IPS-18a (cell line): ENCODE results near the gene NBEAL2.

Source experiments
- H3K27ac ChIP-seq: one replicate; pipeline ENCODE4 v1.5.1; 2013; ENCODE audit warnings: low read length
- H3K27me3 ChIP-seq: one replicate; pipeline ENCODE4 v1.6.1; 2013; ENCODE audit warnings: mild to moderate bottlenecking, low read length; ENCODE audit not compliant: control insufficient read depth, insufficient read depth
- H3K36me3 ChIP-seq: one replicate; pipeline ENCODE4 v1.6.1; 2013; ENCODE audit warnings: low read depth, low read length; ENCODE audit not compliant: control insufficient read depth
- H3K4me1 ChIP-seq: one replicate; pipeline ENCODE4 v1.6.1; 2013; ENCODE audit warnings: low read depth, low read length; ENCODE audit not compliant: control insufficient read depth
- H3K4me3 ChIP-seq: one replicate; pipeline ENCODE4 v1.5.1; 2013; ENCODE audit warnings: low read length
- H3K9ac ChIP-seq: one replicate; pipeline ENCODE4 v1.6.1; 2013; ENCODE audit warnings: mild to moderate bottlenecking, low read length, moderate library complexity
- H3K9me3 ChIP-seq: one replicate; pipeline ENCODE4 v1.6.1; 2013; ENCODE audit warnings: low read depth, low read length; ENCODE audit not compliant: control insufficient read depth

Gene NBEAL2

DNA sequence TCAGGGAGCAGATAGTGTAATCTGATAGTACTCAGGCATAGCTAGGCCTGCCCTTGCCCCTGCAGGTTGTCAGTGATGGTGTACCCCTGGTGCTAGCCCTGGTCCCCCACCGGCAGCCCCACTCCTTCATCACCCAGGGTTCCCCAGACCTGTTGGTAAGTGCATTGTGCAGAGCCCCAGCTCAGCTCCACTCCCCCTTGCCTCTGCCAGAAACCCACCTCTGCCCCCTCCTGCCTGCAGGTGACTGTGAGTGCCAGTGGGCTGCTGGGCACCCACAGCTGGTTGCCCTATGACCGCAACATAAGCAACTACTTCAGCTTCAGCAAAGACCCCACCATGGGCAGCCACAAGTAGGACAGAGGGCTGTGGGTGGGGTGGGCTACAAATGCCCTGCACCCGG, 27.5 kb downstream of the NBEAL2 start:
- Histone ChIP-seq H3K9ac (no peak overlapping the region), H3K27me3 (no peaks in the 10 kb centered on the region), H3K27ac (no peak overlapping the region), H3K36me3 (peaks cover 5% of the 10 kb centered on the region), H3K4me3 (no peak overlapping the region), H3K9me3 (no peaks in the 10 kb centered on the region), H3K4me1 (peaks cover 11% of the 10 kb centered on the region)

DNA sequence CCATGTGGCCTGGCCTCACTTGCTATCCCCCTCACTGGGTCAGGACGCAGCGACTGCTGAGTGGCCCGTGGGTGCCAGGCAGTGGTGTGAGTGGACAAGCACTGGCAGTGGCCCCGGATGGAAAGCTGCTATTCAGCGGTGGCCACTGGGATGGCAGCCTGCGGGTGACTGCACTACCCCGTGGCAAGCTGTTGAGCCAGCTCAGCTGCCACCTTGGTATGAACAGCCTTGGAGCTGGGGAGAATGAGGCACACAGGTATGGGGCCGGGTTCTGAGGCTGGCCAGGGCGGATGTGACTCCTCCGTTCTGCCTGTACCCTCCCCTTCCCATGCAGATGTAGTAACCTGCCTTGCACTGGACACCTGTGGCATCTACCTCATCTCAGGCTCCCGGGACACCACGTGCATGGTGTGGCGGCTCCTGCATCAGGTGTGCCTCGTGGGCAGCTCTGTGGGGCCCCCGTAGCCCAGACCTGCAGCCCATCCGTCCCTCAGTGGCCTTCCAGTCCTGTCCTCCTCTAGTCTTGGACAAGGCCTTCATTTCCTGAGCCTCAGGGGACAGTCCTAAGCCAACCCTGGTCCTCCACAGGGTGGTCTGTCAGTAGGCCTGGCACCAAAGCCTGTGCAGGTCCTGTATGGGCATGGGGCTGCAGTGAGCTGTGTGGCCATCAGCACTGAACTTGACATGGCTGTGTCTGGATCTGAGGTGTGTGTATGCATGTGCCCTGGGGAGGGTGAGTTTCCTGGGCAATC, 28.2 kb downstream of the NBEAL2 start:
- peaks cover 5% of the 10 kb centered on the region for H3K36me3 ChIP-seq
- H3K27me3 ChIP-seq, result no peaks in the 10 kb centered on the region
- H3K9ac ChIP-seq, result no peak overlapping the region
- no peak overlapping the region for H3K4me3 ChIP-seq
- H3K4me1 ChIP-seq, result peaks cover 11% of the 10 kb centered on the region
- H3K9me3 ChIP-seq, result no peaks in the 10 kb centered on the region
- no peak overlapping the region for H3K27ac ChIP-seq

DNA sequence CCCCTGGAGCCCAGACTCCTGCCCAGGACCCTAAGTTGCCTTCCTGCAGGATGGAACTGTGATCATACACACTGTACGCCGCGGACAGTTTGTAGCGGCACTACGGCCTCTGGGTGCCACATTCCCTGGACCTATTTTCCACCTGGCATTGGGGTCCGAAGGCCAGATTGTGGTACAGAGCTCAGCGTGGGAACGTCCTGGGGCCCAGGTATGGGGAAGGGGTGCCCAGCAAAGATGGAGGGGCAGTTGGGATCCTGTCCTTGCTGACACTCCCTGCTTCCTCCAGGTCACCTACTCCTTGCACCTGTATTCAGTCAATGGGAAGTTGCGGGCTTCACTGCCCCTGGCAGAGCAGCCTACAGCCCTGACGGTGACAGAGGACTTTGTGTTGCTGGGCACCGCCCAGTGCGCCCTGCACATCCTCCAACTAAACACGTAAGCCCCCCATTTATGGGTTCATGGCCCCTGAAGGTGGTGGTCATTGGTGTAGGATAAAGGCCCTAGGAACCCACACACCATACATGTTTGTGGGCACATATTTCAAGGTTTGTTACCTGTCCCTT, 28.8 kb downstream of the NBEAL2 start:
- Histone ChIP-seq H3K36me3 (peaks cover 5% of the 10 kb centered on the region), H3K4me1 (peaks cover 11% of the 10 kb centered on the region)

DNA sequence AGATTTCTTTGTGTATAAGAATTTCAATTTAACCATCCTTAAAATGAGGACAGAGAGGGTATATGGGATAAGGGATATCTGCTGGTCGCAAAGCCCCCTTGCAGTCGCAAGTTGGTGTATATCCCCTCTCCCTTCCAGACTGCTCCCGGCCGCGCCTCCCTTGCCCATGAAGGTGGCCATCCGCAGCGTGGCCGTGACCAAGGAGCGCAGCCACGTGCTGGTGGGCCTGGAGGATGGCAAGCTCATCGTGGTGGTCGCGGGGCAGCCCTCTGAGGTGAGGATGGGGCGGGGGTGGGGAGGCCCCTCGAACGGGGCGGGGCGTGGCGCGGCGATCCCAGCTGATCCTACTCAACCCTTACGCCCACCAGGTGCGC, 29.4 kb downstream of the NBEAL2 start:
- no peak overlapping the region for H3K27ac ChIP-seq
- H3K36me3 ChIP-seq, result peaks cover 5% of the 10 kb centered on the region
- no peaks in the 10 kb centered on the region for H3K9me3 ChIP-seq
- peak overlapping the region; percentile 89 for H3K9ac ChIP-seq
- peaks cover 11% of the 10 kb centered on the region for H3K4me1 ChIP-seq
- H3K27me3 ChIP-seq, result no peaks in the 10 kb centered on the region
- H3K4me3 ChIP-seq, result peak overlapping the region; percentile 74

More for the DNA sequence above, 28.8 kb downstream of the NBEAL2 start:
- no peaks in the 10 kb centered on the region for H3K9me3 ChIP-seq
- no peaks in the 10 kb centered on the region for H3K27me3 ChIP-seq
- H3K9ac ChIP-seq, result peak overlapping the region; percentile 89
- H3K27ac ChIP-seq, result no peak overlapping the region
- peak overlapping the region; percentile 74 for H3K4me3 ChIP-seq

DNA sequence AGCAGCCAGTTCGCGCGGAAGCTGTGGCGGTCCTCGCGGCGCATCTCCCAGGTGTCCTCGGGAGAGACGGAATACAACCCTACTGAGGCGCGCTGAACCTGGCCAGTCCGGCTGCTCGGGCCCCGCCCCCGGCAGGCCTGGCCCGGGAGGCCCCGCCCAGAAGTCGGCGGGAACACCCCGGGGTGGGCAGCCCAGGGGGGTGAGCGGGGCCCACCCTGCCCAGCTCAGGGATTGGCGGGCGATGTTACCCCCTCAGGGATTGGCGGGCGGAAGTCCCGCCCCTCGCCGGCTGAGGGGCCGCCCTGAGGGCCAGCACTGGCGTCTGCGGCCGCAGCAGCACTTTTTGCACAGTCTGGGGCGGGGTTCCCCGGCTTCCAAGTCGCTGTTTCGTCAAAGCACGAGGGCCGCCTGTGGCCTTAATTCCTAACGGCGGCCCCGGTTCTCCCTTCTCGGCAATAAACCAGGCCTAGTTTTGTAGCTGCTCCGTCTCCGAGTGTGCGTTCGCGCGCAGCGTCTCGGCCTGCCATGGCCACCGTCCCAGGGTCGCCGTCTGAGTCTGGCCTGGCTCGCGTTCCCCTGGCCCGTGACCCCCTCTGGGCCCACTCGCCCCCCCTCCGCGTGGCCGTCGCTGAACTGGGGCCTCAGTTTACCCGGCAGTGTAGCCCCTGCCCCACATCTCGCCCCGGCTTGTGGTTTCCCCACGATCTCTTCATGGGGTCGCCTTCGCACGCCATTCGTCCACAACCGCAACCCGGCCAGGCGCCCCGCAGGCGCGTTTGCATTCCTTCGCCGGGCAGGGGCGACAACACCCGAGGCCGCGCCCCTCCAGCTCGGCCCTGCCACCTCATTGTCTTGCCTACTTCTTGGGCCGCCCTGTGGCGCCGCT, 30.0 kb downstream of the NBEAL2 start:
- Histone ChIP-seq H3K9me3 (no peaks in the 10 kb centered on the region), H3K27me3 (no peaks in the 10 kb centered on the region), H3K4me1 (peaks cover 11% of the 10 kb centered on the region), H3K36me3 (peaks cover under 1% of the 10 kb centered on the region), H3K4me3 (peak overlapping the region; percentile 74), H3K9ac (peak overlapping the region; percentile 89), H3K27ac (peak overlapping the region; percentile 87)

DNA sequence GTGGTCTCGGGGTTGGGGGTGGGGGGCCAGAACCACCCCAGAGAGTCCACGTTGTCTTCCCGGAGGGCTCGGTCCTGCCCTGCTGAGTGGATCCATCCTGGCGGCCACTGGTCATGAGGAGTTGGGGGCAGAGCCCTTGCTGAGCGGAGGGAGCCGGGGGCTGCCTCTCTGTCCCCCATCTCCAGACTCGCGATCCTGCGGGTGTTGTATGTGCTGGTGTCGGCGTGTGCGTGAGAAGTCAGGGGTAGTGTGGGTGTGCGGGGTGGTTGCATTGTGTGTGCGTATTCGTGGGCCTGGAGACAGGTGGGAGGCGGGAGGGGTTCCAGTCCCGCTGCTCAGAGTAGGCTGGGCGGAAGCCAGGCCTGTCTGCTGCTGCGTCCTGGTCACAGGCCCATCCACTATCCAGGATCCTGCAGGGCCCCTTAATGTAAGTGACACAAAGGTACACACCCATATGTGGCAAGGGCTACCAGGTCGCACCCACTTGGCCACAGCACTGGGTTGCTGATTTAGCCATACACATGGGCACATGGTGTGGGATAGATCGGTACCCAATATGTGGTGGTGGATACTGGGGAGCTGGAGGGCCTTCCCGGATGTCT, 30.7 kb downstream of the NBEAL2 start:
- peak overlapping the region; percentile 87 for H3K27ac ChIP-seq
- H3K9me3 ChIP-seq, result no peaks in the 10 kb centered on the region
- H3K27me3 ChIP-seq, result no peaks in the 10 kb centered on the region
- peak overlapping the region; percentile 89 for H3K9ac ChIP-seq
- peak overlapping the region; percentile 74 for H3K4me3 ChIP-seq
- H3K36me3 ChIP-seq, result no peaks in the 10 kb centered on the region
- H3K4me1 ChIP-seq, result peaks cover 11% of the 10 kb centered on the region

DNA sequence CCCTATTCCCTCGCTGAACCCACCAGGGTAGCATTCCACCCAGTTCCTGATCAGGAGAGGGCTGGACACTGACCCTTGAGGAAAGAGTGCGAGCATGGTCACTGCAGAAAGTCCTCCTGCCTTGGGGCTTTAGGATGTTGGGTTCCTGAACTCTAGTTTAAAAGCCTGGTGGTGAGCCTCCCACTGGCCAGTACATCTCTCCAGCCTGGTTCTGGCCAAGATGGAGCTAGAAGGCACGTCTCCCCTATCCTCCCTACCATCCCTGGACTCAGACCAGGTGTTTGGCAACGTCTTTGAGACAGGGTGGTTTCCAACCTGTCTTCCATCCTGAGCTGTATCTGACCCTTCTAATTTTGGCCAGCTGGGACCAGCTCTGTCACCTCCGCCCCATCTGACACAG, 31.4 kb downstream of the NBEAL2 start:
- peaks cover 11% of the 10 kb centered on the region for H3K4me1 ChIP-seq
- no peaks in the 10 kb centered on the region for H3K9me3 ChIP-seq
- H3K9ac ChIP-seq, result no peak overlapping the region
- H3K4me3 ChIP-seq, result no peak overlapping the region
- H3K27me3 ChIP-seq, result no peaks in the 10 kb centered on the region
- H3K36me3 ChIP-seq, result no peaks in the 10 kb centered on the region
- H3K27ac ChIP-seq, result no peak overlapping the region

DNA sequence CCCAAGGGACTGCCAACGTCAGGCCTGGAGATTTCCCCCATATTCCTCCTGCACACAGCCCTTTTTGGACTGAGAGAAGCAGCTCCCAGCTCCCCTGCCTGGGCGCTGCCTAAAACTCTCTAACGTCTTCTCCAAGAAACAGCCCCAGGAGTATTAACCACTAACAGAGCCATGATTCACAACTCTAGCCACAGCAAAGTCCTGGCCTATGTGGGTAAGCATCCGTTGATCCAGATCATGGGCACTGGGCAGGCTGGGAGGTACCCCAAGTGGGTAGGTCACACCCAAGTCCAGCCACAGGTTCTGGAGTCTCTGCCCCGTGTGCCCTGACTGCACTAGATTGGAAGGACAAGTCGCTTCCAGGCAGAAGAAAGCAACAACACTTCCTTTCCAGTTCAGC, 31.9 kb downstream of the NBEAL2 start:
- no peak overlapping the region for H3K4me3 ChIP-seq
- H3K9me3 ChIP-seq, result no peaks in the 10 kb centered on the region
- H3K27me3 ChIP-seq, result no peaks in the 10 kb centered on the region
- H3K27ac ChIP-seq, result no peak overlapping the region
- no peak overlapping the region for H3K9ac ChIP-seq
- H3K36me3 ChIP-seq, result no peaks in the 10 kb centered on the region
- peaks cover 11% of the 10 kb centered on the region for H3K4me1 ChIP-seq

DNA sequence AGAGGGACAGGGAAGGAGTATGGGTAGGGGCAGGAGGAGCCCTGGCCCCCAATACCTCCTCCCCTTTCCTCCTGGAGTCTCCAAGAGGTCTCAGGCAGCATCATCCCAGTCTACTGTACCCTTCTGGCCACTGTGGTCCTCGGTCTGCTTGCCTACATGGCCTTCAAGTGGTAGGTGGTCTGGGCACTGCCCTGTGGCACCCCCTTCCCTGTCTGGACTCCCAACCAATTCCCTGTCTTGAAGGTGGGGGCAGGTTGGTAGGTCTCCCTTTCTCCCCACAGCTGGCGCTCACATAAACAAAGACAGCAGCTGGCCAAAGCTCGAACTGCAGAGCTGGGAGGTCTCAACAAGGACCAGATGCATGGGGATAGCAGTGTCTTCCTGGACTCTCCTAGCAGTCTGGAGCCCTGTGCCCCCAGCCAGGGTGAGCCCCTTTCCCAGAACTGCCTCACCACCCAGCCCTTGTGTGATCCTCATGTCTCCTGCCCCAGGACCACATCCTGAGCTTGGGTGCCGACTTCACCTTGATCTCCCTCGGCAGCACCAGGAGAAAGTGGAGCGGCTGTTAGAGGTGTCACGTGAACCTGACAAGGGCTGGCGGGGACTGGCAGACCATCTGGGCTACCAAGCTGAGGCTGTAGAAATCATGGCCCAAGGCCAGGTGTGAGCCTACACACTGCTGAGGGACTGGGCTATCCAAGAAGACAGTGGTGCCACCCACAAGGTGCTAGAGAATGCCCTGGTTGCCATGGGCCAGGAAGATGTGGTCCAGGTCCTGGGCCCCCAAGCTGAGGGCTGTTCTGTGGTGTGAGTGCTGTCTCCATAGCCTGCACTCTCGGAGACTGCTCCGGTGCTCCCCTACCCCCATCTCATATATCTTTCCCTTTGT, 33.1 kb downstream of the NBEAL2 start:
- Histone ChIP-seq H3K4me3 (no peak overlapping the region), H3K9ac (no peak overlapping the region), H3K27me3 (no peaks in the 10 kb centered on the region), H3K4me1 (peaks cover 11% of the 10 kb centered on the region), H3K9me3 (no peaks in the 10 kb centered on the region), H3K27ac (no peak overlapping the region), H3K36me3 (peaks cover 8% of the 10 kb centered on the region)

DNA sequence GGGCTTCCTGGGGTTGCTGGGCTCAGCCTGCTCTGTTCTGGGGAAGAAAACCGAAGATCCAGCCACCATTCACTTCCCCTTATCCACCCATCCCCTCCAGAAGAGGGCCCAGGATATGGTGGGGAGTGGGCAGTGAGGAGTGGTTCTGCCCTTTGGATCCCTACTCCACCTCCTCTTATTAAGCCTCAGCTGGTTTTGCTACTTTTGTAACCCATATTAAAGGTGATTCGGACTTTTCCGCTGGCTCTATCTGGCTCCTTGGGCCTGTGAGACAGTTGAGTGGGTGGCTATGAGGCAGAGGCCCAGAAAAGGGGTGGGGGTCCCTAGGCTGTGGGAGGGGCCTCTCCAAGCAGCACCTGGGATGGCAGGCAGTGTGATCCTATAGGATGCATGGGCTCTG, 33.8 kb downstream of the NBEAL2 start:
- no peak overlapping the region for H3K9ac ChIP-seq
- H3K27ac ChIP-seq, result no peak overlapping the region
- peaks cover 11% of the 10 kb centered on the region for H3K4me1 ChIP-seq
- peaks cover 14% of the 10 kb centered on the region for H3K36me3 ChIP-seq
- H3K4me3 ChIP-seq, result no peak overlapping the region
- H3K27me3 ChIP-seq, result no peaks in the 10 kb centered on the region
- no peaks in the 10 kb centered on the region for H3K9me3 ChIP-seq
